Adrenal gland (tissue), 5 donors: Measurements from ENCODE around the gene RPL18.

Source experiments
- CTCF ChIP-seq, 6 experiments: fragments of 450-650 bp in 4 of 6; fragments of 200-600 bp in 2 of 6; sonication (generic) in 1 of 6; IDR thresholded peaks; 1 replicate in 5 of 6; 2 replicates in 1 of 6; pipeline versions ENCODE4 v1.5.1 to v1.8.0; 2016 to 2021; ENCODE audit warnings: antibody characterized with exemption in 6 of 6, mild to moderate bottlenecking in 2 of 6, moderate library complexity in 1 of 6
- POLR2A ChIP-seq, 2 donors: fragments of 450-650 bp; IDR thresholded peaks; one replicate each; pipeline ENCODE4 v1.6.1; 2017; ENCODE audit warnings: antibody characterized with exemption in 2 of 2, mild to moderate bottlenecking in 2 of 2, moderate library complexity in 1 of 2
- donor health status: DM: no; HTN: no; CAD: no.

DNA sequence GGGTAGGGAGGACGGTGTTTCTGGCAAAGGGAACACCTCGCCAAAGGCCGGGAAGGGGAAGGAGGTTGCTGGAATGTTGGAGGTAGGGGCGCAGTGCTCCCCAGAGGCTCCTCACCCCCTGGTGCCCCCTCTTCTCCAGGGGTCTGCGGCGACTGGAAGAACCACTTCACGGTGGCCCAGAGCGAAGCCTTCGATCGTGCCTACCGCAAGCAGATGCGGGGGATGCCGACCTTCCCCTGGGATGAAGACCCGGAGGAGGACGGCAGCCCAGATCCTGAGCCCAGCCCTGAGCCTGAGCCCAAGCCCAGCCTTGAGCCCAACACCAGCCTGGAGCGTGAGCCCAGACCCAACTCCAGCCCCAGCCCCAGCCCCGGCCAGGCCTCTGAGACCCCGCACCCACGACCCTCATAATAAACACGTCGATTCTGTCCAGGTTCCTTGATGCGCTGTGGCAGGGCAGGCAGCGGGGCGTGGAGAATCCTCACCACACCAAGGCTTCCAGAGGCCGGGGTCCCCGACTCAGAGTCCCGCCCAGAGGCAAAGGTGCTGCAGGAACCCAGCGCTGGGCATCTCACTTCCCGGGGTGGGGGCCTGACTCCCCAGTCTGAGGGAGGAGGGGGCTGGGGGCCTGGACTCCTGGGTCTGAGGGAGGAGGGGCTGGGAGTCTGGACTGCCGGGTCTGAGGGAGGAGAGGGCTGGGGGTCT lies 19.8 kb downstream of the RPL18 start:
- no peak for TF ChIP-seq CTCF (IDR thresholded peaks at IDR 0.05)
- TF ChIP-seq POLR2A (IDR thresholded peaks at IDR 0.05) = no peak
